ENCODE results near the gene SINHCAF. TPM values are rescaled to one million over a fixed set of nuclear protein-coding genes. Genes with fewer than 3 reads are reported as not detected.

Gene SINHCAF
- total RNA-seq, 1 donor: 14.9 TPM

DNA sequence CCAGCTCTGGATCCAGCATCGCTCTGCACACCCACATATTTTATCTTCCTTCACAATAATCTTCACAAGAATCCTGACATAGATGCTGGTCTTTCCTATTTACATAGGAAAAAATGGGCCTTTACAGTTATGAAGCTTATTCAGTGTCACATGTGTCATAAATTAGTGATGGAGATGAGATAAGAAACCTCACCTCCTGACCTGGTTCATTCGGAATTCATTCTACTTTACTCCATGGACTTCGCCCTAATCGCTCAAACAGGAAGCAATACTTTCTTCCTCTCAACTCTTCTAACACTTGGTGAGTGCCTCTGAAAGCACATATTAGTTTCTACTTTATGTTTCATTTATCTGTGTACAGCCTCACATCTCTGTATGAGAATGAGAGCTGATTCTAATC is 12.0 kb upstream of the SINHCAF start:
- TF ChIP-seq, protein P1, sequence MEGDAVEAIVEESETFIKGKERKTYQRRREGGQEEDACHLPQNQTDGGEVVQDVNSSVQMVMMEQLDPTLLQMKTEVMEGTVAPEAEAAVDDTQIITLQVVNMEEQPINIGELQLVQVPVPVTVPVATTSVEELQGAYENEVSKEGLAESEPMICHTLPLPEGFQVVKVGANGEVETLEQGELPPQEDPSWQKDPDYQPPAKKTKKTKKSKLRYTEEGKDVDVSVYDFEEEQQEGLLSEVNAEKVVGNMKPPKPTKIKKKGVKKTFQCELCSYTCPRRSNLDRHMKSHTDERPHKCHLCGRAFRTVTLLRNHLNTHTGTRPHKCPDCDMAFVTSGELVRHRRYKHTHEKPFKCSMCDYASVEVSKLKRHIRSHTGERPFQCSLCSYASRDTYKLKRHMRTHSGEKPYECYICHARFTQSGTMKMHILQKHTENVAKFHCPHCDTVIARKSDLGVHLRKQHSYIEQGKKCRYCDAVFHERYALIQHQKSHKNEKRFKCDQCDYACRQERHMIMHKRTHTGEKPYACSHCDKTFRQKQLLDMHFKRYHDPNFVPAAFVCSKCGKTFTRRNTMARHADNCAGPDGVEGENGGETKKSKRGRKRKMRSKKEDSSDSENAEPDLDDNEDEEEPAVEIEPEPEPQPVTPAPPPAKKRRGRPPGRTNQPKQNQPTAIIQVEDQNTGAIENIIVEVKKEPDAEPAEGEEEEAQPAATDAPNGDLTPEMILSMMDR (IDR thresholded peaks at IDR 0.05; ENCODE audit: insufficient read depth, low read length): no peak
- no peak overlapping the region for H3K4me3 ChIP-seq (ENCODE audit: low read depth, low read length)
- no peak for DNase-seq (ENCODE audit: low read depth)

DNA sequence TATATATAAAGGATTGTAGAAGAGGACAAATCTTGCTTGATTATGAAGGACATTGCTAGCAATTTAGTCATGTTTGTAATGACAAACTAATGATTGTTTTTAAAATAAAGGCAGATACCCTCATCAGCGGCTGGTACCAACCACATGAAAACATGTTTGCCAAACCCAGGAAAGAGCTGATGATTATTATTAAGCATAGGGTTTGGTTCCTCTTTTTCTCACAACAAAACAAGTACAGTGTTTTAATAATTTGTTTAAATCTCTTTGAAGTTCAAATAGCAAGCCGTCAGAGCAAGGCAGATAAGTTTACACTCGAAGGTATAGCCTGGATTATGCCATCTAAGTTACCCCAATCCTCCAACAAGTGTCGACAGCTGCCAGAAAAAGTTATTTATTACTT is 5.3 kb upstream of the SINHCAF start:
- no peak overlapping the region for H3K4me3 ChIP-seq (ENCODE audit: low read depth, low read length)
- no peak for DNase-seq (ENCODE audit: low read depth)
- TF ChIP-seq, protein P1 (IDR thresholded peaks at IDR 0.05; ENCODE audit: insufficient read depth, low read length): no peak

DNA sequence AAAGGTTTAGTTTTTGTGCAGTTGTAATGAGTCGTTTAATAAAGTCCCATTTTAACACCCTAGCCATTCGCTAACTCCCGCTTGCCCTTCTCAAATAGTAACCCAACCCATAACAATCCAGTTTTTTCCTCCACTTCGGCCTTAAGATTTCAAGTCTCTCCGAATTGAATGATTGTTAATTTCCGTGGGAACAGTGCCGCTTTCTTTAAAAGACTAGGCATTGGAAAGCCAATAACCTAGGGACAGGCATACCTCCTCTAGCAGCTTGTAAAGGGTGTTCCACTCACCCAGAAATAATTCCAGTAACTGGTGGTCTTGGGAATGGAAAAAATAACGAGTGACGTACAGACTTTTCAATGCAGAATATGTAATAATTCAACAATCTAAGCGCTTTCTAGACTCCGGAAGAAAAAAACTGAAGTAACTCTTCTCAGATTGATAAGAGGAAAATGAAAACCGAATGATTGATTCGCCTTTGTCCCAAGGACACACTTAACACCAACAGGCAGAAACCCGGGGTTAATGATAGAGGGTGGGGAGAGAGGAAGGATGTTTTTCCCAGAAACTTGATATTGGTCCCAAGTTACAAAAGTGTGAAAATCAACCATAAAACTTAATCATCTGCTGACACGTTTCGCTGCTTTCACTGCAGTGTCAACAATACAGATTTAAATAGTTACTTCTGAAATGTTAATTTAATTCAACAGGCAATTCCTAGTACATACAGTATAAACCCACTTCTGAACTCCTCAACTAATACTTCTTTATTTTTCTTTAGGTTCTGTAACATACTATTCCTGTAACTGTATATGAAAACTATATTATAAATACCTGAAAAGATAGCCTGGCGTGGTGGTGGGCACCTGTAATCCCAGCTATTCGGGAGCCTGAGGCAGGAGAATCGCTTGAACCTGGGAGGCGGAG is 1.0 kb upstream of the SINHCAF start:
- peak; percentile 32 for DNase-seq (ENCODE audit: low read depth)
- H3K4me3 ChIP-seq (ENCODE audit: low read depth, low read length): peak overlapping the region; percentile 91
- TF ChIP-seq, protein P1 (IDR thresholded peaks at IDR 0.05; ENCODE audit: insufficient read depth, low read length): no peak

DNA sequence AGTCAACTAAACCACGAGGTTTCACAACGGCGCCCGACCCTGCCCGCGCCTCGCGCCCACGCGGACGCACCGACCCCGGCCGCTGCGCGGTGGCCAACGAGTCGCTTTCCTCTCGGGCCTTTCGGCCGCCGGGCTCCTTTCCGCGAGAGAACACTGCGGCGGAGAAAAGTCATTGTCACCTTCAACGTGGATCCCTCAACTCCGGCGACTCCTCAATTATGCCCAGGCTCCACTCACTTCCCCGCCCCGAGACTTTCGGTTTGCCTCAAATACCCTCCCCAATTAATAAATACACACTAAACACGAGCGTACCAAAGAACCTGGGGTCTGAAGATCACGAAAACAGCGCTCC is 450 bp downstream of the SINHCAF start:
- H3K4me3 ChIP-seq (ENCODE audit: low read depth, low read length): peak overlapping the region; percentile 91
- no peak for DNase-seq (ENCODE audit: low read depth)
- TF ChIP-seq, protein P1 (IDR thresholded peaks at IDR 0.05; ENCODE audit: insufficient read depth, low read length): no peak

DNA sequence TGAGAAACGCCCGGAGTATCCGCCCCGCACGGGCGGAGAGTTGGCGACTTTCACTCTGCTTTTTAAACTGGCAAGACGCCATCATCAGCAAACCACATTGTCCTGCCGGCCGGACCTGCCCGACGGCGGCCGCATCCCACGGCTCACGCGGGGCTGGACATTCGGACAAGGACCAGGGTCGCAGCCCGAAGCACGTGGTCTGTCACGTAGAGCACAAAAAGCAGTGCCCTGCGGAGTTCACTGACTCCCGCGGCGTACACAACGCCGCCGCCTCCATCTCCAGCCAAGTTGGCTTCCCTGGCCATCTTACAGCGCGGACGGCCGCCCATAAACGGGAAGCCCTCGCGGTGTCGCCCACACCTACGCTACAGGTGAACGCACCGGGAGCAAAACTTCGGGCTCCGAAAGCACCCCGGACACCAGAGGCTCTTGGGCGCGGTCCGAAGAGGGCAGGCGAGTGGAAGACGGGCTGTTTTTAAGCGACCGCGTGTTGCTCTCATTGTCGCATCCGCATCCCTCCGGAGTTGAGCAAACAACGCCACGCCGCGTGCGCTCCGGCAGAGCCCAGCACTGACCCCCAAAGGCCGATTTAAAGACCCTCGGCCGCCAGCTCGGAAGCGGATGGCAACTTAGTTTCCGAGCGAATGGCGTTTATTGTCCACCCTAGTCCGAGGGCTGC is 966 bp downstream of the SINHCAF start:
- peak; percentile 56 for DNase-seq (ENCODE audit: low read depth)
- peak overlapping the region; percentile 91 for H3K4me3 ChIP-seq (ENCODE audit: low read depth, low read length)
- TF ChIP-seq, protein P1 (IDR thresholded peaks at IDR 0.05; ENCODE audit: insufficient read depth, low read length): no peak

DNA sequence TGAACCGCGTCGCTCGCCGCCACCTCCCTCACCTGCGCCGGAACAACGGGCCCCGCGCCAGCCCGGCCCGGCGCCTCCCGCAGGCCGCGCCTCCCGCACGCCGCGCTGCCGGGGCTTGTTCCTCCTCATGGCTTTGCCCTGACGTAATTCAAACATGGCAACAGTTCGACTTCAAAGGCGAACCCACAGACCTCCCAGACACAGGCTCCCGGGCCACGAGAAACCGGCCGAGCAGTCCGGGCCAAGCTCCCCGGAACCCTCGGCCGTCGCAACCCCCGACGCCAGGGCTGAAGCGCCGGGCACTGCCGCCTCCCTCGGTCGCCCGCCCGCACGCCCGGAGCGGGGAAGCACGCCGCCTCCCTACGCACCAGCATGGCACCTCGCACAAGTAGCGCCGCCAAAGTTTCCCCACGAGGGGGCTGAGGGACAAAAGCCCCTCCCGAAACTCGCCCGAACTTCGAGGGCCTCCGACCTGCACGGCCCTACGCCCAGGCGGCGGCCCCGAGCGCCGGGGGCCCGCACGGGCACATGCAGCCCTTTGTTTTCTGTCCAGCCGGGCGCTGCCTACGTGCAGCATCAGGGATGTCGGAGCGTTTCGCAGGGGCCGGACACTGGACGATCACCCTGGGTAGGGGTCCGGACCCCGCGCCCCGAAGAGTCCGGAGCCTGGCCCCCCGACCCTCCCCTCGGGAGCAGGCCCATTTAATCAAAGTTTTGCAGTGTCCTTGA is 1.7 kb downstream of the SINHCAF start:
- DNase-seq (ENCODE audit: low read depth): peak; percentile 66
- TF ChIP-seq, protein P1 (IDR thresholded peaks at IDR 0.05; ENCODE audit: insufficient read depth, low read length): no peak
- peak overlapping the region; percentile 91 for H3K4me3 ChIP-seq (ENCODE audit: low read depth, low read length)
